Smooth muscle cell of the brain vasculature (primary cell): ENCODE data around the gene TANGO6.
"Not testable (repeated sequence)": the region's sequence is repeated elsewhere in the genome, so short reads cannot be mapped to it uniquely, and the experiment has no call there.

Experiments used
- DNase-seq: peaks from one replicate; pipeline ENCODE4 v3.0.0-alpha.2; 2012; ENCODE audit warnings: low read depth, low spot score

TANGO6 gene

GRCh38 chr16:68843482-68844210 lies at the start of gene TANGO6:
TANGO6 (plus strand) TSS chr16:68843531; CDS start chr16:68843618, 87 bp downstream.
- DNase-seq: no peak

- DNase-seq: no peak
Measured at GRCh38 chr16:68798398-68798797, 44.9 kb upstream of the TANGO6 start.

GRCh38 chr16:68800257-68800875 lies 43.0 kb upstream of the TANGO6 start:
- DNase-seq: peak; percentile 70

- DNase-seq: no peak
Measured at GRCh38 chr16:68802190-68802589, 41.1 kb upstream of the TANGO6 start.

GRCh38 chr16:68806422-68806821 lies 36.9 kb upstream of the TANGO6 start:
- DNase-seq: no peak

- no peak for DNase-seq
Measured at GRCh38 chr16:68806981-68807380, 36.4 kb upstream of the TANGO6 start.

- no peak for DNase-seq
Measured at GRCh38 chr16:68814516-68814915, 28.8 kb upstream of the TANGO6 start.

- no peak for DNase-seq
Measured at GRCh38 chr16:68823401-68824135, 19.8 kb upstream of the TANGO6 start.

GRCh38 chr16:68825427-68825826 lies 17.9 kb upstream of the TANGO6 start:
- no peak for DNase-seq

- no peak for DNase-seq
Measured at GRCh38 chr16:68826652-68827051, 16.7 kb upstream of the TANGO6 start.

- no peak for DNase-seq
Measured at GRCh38 chr16:68833251-68833650, 10.1 kb upstream of the TANGO6 start.

- no peak for DNase-seq
Measured at GRCh38 chr16:68834550-68834949, 8.8 kb upstream of the TANGO6 start.

- no peak for DNase-seq
Measured at GRCh38 chr16:68835970-68836369, 7.4 kb upstream of the TANGO6 start.

- no peak for DNase-seq
Measured at GRCh38 chr16:68839831-68840230, 3.5 kb upstream of the TANGO6 start.

- DNase-seq: not testable (repeated sequence)
Measured at GRCh38 chr16:68842964-68843481, 308 bp upstream of the TANGO6 start.

GRCh38 chr16:68844211-68844564 lies 857 bp downstream of the TANGO6 start:
- no peak for DNase-seq

- no peak for DNase-seq
Measured at GRCh38 chr16:68848786-68849185, 5.5 kb downstream of the TANGO6 start.

GRCh38 chr16:68850481-68850880 lies 7.2 kb downstream of the TANGO6 start:
- no peak for DNase-seq

- no peak for DNase-seq
Measured at GRCh38 chr16:68851601-68852000, 8.3 kb downstream of the TANGO6 start.

- no peak for DNase-seq
Measured at GRCh38 chr16:68857479-68857878, 14.1 kb downstream of the TANGO6 start.

GRCh38 chr16:68859828-68860227 lies 16.5 kb downstream of the TANGO6 start:
- DNase-seq: no peak
